NCI-H2029 treated with DMSO at 0.1 percent for 48 hours (cell line): ENCODE results near the gene HNMT.
A peak's percentile ranks its signal among the peaks of the same experiment; 100 is the strongest.
"Not testable (repeated sequence)": the region's sequence is repeated elsewhere in the genome, so short reads cannot be mapped to it uniquely, and the experiment has no call there.

Experiments
- DNase-seq: peaks from one replicate; lab custom pipeline; 2025; lab: John Stamatoyannopoulos, UW

The HNMT gene

GRCh38 chr2:137975280-137976271 is 11.3 kb downstream of the HNMT start:
- DNase-seq: peak; percentile 78

GRCh38 chr2:137976274-137976673 is 12.0 kb downstream of the HNMT start:
- DNase-seq: no peak

GRCh38 chr2:137977790-137978189 is 13.5 kb downstream of the HNMT start:
- DNase-seq: no peak

GRCh38 chr2:137980459-137980858 is 16.2 kb downstream of the HNMT start:
- no peak for DNase-seq

GRCh38 chr2:137981112-137981656 is 16.9 kb downstream of the HNMT start:
- DNase-seq: no peak

GRCh38 chr2:137983581-137983980 is 19.3 kb downstream of the HNMT start:
- DNase-seq: no peak

- DNase-seq: no peak
Measured at GRCh38 chr2:137986268-137986667, 22.0 kb downstream of the HNMT start.

- no peak for DNase-seq
Measured at GRCh38 chr2:137987011-137987410, 22.7 kb downstream of the HNMT start.

- no peak for DNase-seq
Measured at GRCh38 chr2:137991078-137991477, 26.8 kb downstream of the HNMT start.

- no peak for DNase-seq
Measured at GRCh38 chr2:137992039-137992646, 27.9 kb downstream of the HNMT start.

GRCh38 chr2:137993715-137994476 is 29.6 kb downstream of the HNMT start:
- not testable (repeated sequence) for DNase-seq

- not testable (repeated sequence) for DNase-seq
Measured at GRCh38 chr2:137995368-137995767, 31.1 kb downstream of the HNMT start.

GRCh38 chr2:137996158-137996557 is 31.9 kb downstream of the HNMT start:
- DNase-seq: not testable (repeated sequence)

GRCh38 chr2:137997733-137998132 is 33.5 kb downstream of the HNMT start:
- no peak for DNase-seq

GRCh38 chr2:137998503-137998902 is 34.2 kb downstream of the HNMT start:
- no peak for DNase-seq

GRCh38 chr2:137999273-137999672 is 35.0 kb downstream of the HNMT start:
- DNase-seq: no peak

- no peak for DNase-seq
Measured at GRCh38 chr2:138000009-138000408, 35.7 kb downstream of the HNMT start.

GRCh38 chr2:138000796-138001195 is 36.5 kb downstream of the HNMT start:
- DNase-seq: no peak

GRCh38 chr2:138003411-138003810 is 39.1 kb downstream of the HNMT start:
- DNase-seq: no peak

GRCh38 chr2:138007431-138007830 is 43.2 kb downstream of the HNMT start:
- no peak for DNase-seq

GRCh38 chr2:138009622-138010021 is 45.3 kb downstream of the HNMT start:
- no peak for DNase-seq

GRCh38 chr2:138010890-138011289 is 46.6 kb downstream of the HNMT start:
- no peak for DNase-seq
